Upper lobe of left lung (tissue), 4 donors: Measurements from ENCODE around the gene ZNF280D.

ENCODE experiments used
- CTCF ChIP-seq, 6 experiments: fragments of 450-650 bp in 4 of 6; fragments of 200-600 bp in 2 of 6; sonication (generic) in 2 of 6; IDR thresholded peaks; one replicate each; pipeline ENCODE4 v1.5.1; 2016 to 2019; ENCODE audit warnings: antibody characterized with exemption in 6 of 6
- EP300 ChIP-seq, 4 donors: sonication (generic); formaldehyde crosslinking; IDR thresholded peaks; one replicate each; pipeline ENCODE4 v1.5.1; 2017; ENCODE audit warnings: antibody characterized with exemption in 4 of 4, control low read depth in 2 of 4
- POLR2A ChIP-seq, 4 donors: fragments of 450-650 bp; IDR thresholded peaks; one replicate each; pipeline ENCODE4 v1.5.1; 2016 to 2017; ENCODE audit warnings: antibody characterized with exemption in 4 of 4, mild to moderate bottlenecking in 2 of 4
- POLR2AphosphoS5 ChIP-seq, 2 donors: sonication (generic); formaldehyde crosslinking; IDR thresholded peaks; one replicate each; pipeline ENCODE4 v1.5.1; 2017; ENCODE audit warnings: antibody characterized with exemption in 2 of 2

- TF ChIP-seq CTCF (IDR thresholded peaks at IDR 0.05) (no peak), POLR2A (IDR thresholded peaks at IDR 0.05) (no peak), EP300 (IDR thresholded peaks at IDR 0.05) (no peak), POLR2AphosphoS5 (IDR thresholded peaks at IDR 0.05) (no peak)
Observed at GRCh38 chr15:56752986-56753385, 19.7 kb upstream of the ZNF280D start.
